ENCODE measurements around the gene SPTSSB. TPM values are rescaled to one million over a fixed set of nuclear protein-coding genes. Genes with fewer than 3 reads are reported as not detected.

SPTSSB gene
- total RNA-seq, 1 experiment from 2014 or later: 2.9 TPM

DNA sequence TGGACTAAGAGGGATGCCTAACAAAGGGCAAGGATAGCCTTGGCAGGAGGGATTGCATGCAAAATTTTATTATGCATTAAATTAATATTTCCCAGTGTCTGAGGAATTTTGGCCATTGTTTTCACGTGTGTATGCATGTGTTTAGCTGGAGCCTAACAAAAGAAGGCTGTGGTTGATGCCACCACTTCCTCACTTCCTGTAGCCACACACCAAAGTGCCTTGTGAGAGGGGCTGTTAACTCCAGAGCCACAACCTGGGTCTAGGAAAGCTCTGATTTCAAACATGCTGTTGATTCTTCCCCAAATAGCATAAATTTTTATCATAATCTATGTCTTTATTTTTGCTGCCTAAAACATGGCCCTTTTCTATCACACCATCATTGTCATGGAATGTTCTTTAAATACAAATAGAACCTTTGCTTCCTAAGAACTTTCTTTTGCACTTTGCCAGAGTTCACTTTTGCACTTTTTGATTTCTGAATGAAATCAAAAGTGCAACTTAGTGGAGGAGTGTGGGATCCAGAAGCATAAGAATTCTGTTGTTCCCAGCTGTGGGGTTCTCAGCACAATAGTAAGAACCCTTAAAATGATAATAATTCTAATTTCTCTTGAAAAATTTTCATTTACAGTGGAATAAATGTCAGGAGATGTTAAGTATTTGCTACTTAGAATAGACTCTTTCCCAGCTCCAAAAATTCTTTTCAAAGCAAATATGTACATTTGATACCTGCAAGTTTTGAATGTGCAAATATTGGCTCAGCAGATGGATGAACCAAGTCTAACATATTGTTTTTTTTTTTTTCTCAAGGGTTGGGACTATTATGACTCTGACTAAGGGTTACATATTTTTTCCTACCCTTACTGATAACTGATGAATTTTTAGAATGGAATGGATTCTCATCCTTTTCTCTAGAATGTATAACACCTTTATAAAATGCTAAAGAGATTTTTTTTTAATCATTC, 35.6 kb upstream of the SPTSSB start:
- no peak for DNase-seq (ENCODE audit: low read depth, low spot score)
- Histone ChIP-seq H2AFZ (ENCODE audit: low read depth, low read length, poor library complexity, severe bottlenecking) (no peak overlapping the region), H3K4me1 (ENCODE audit: control insufficient read depth in 1 of 2, insufficient read depth in 2 of 2, low read length in 2 of 2) (no peaks in the 10 kb centered on the region), H3K9me3 (ENCODE audit: control insufficient read depth in 1 of 2, insufficient read depth in 1 of 2, low read depth in 1 of 2, low read length in 2 of 2) (no peaks in the 10 kb centered on the region), H3K27me3 (ENCODE audit: insufficient read depth, low read length) (no peaks in the 10 kb centered on the region), H3K9ac (ENCODE audit: low read length) (no peak overlapping the region), H3K4me3 (replicated peaks in 1 of 2; ENCODE audit: low read depth in 1 of 2, low read length in 2 of 2) (no peak overlapping the region), H3K9me2 (ENCODE audit: insufficient read depth) (no peaks in the 10 kb centered on the region), H3K79me2 (ENCODE audit: insufficient read depth, low read length) (no peaks in the 10 kb centered on the region), H4K20me1 (ENCODE audit: insufficient read depth) (no peaks in the 10 kb centered on the region), H3K36me3 (ENCODE audit: control insufficient read depth in 1 of 2, insufficient read depth in 2 of 2, low read length in 2 of 2) (no peaks in the 10 kb centered on the region), H3K27ac (ENCODE audit: low read depth, low read length) (no peak overlapping the region), H3K4me2 (ENCODE audit: low read length) (no peak overlapping the region)
- ChIA-PET RAD21 (ENCODE audit: low non-redundant PET in 1 of 2, low total read pairs in 2 of 2, uncharacterized antibody in 2 of 2, unreplicated experiment in 2 of 2) (no interaction called here), CTCF (interaction anchor here (1.0 kb wide), 1 partner anchor 132 kb away, joined by 4 read pairs; no protein-coding TSS in a partner anchor), POLR2A (no interaction called here)
- BruUV-seq (replicated peaks): no TSS peak
- intact Hi-C loops (cut with micrococcal nuclease): loop anchor here (5.0 kb wide), 1 partner anchor 700 kb away; no protein-coding TSS in a partner anchor
- no peak for TF ChIP-seq POLR2AphosphoS5 (IDR thresholded peaks at IDR 0.05; ENCODE audit: low read depth, low read length)
- no peak for TF ChIP-seq CBX3 (IDR thresholded peaks at IDR 0.05; ENCODE audit: low read depth)
- TF ChIP-seq, protein P1, sequence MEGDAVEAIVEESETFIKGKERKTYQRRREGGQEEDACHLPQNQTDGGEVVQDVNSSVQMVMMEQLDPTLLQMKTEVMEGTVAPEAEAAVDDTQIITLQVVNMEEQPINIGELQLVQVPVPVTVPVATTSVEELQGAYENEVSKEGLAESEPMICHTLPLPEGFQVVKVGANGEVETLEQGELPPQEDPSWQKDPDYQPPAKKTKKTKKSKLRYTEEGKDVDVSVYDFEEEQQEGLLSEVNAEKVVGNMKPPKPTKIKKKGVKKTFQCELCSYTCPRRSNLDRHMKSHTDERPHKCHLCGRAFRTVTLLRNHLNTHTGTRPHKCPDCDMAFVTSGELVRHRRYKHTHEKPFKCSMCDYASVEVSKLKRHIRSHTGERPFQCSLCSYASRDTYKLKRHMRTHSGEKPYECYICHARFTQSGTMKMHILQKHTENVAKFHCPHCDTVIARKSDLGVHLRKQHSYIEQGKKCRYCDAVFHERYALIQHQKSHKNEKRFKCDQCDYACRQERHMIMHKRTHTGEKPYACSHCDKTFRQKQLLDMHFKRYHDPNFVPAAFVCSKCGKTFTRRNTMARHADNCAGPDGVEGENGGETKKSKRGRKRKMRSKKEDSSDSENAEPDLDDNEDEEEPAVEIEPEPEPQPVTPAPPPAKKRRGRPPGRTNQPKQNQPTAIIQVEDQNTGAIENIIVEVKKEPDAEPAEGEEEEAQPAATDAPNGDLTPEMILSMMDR (IDR thresholded peaks at IDR 0.05 in 2 of 3, conservative IDR thresholded peaks at IDR 0.05 in 1 of 3; ENCODE audit: borderline replicate concordance in 1 of 3, insufficient read depth in 1 of 3, low read depth in 2 of 3, low read length in 2 of 3): no peak
- no peak for TF ChIP-seq RAD21 (IDR thresholded peaks at IDR 0.05; ENCODE audit: low read depth)
- TF ChIP-seq, protein P2, sequence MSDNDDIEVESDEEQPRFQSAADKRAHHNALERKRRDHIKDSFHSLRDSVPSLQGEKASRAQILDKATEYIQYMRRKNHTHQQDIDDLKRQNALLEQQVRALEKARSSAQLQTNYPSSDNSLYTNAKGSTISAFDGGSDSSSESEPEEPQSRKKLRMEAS (IDR thresholded peaks at IDR 0.05): no peak
- TF ChIP-seq, protein P3, sequence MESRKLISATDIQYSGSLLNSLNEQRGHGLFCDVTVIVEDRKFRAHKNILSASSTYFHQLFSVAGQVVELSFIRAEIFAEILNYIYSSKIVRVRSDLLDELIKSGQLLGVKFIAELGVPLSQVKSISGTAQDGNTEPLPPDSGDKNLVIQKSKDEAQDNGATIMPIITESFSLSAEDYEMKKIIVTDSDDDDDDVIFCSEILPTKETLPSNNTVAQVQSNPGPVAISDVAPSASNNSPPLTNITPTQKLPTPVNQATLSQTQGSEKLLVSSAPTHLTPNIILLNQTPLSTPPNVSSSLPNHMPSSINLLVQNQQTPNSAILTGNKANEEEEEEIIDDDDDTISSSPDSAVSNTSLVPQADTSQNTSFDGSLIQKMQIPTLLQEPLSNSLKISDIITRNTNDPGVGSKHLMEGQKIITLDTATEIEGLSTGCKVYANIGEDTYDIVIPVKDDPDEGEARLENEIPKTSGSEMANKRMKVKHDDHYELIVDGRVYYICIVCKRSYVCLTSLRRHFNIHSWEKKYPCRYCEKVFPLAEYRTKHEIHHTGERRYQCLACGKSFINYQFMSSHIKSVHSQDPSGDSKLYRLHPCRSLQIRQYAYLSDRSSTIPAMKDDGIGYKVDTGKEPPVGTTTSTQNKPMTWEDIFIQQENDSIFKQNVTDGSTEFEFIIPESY (IDR thresholded peaks at IDR 0.05; ENCODE audit: extremely low read depth, insufficient replicate concordance, low read length): no peak
- no peak for TF ChIP-seq TCF7L2 (IDR thresholded peaks at IDR 0.05; ENCODE audit: borderline replicate concordance, extremely low read depth, insufficient read depth, insufficient read length)
- no peak for TF ChIP-seq SP1 (IDR thresholded peaks at IDR 0.05; ENCODE audit: low read depth)
- no peak for TF ChIP-seq POLR2A (IDR thresholded peaks at IDR 0.05; ENCODE audit: borderline replicate concordance, extremely low read depth, insufficient read depth, insufficient read length)
- TF ChIP-seq CEBPB (IDR thresholded peaks at IDR 0.05; ENCODE audit: low read depth): no peak
- TF ChIP-seq YY1 (IDR thresholded peaks at IDR 0.05; ENCODE audit: extremely low read depth, insufficient replicate concordance, low read depth, low read length): no peak
- TF ChIP-seq SIN3A (IDR thresholded peaks at IDR 0.05; ENCODE audit: low read depth): no peak
- no peak for TF ChIP-seq ELF1 (IDR thresholded peaks at IDR 0.05; ENCODE audit: borderline replicate concordance, low read depth)
- no peak for TF ChIP-seq SRF (IDR thresholded peaks at IDR 0.05; ENCODE audit: low read depth)
- no peak for TF ChIP-seq EZH2 (IDR thresholded peaks at IDR 0.05)
- no peak for TF ChIP-seq ZFX (IDR thresholded peaks at IDR 0.05)
- TF ChIP-seq, protein P4, sequence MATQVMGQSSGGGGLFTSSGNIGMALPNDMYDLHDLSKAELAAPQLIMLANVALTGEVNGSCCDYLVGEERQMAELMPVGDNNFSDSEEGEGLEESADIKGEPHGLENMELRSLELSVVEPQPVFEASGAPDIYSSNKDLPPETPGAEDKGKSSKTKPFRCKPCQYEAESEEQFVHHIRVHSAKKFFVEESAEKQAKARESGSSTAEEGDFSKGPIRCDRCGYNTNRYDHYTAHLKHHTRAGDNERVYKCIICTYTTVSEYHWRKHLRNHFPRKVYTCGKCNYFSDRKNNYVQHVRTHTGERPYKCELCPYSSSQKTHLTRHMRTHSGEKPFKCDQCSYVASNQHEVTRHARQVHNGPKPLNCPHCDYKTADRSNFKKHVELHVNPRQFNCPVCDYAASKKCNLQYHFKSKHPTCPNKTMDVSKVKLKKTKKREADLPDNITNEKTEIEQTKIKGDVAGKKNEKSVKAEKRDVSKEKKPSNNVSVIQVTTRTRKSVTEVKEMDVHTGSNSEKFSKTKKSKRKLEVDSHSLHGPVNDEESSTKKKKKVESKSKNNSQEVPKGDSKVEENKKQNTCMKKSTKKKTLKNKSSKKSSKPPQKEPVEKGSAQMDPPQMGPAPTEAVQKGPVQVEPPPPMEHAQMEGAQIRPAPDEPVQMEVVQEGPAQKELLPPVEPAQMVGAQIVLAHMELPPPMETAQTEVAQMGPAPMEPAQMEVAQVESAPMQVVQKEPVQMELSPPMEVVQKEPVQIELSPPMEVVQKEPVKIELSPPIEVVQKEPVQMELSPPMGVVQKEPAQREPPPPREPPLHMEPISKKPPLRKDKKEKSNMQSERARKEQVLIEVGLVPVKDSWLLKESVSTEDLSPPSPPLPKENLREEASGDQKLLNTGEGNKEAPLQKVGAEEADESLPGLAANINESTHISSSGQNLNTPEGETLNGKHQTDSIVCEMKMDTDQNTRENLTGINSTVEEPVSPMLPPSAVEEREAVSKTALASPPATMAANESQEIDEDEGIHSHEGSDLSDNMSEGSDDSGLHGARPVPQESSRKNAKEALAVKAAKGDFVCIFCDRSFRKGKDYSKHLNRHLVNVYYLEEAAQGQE (IDR thresholded peaks at IDR 0.05; ENCODE audit: low read depth): no peak
- no peak for TF ChIP-seq JUND (IDR thresholded peaks at IDR 0.05)
- TF ChIP-seq ZNF274 (IDR thresholded peaks at IDR 0.05; ENCODE audit: low read depth, low read length): no peak
- TF ChIP-seq EGR1 (IDR thresholded peaks at IDR 0.05; ENCODE audit: low read depth): no peak
- no peak for ATAC-seq
